Stimulated activated CD8-positive, alpha-beta memory T cell treated with anti-CD3 and anti-CD28 coated beads, Interleukin-4, amount 100 ng/mL, for 24 hours (primary cell): ENCODE data around the gene BTBD16.

Source experiments
- DNase-seq: peaks from one replicate; pipeline ENCODE4 v3.0.0-alpha.2; 2020; ENCODE audit warnings: low read depth

BTBD16 gene

GRCh38 chr10:122248356-122249302, 22.5 kb upstream of the BTBD16 start:
- no peak for DNase-seq

GRCh38 chr10:122249303-122249850, 21.7 kb upstream of the BTBD16 start:
- no peak for DNase-seq

GRCh38 chr10:122249991-122250750, 20.9 kb upstream of the BTBD16 start:
- DNase-seq, result no peak

GRCh38 chr10:122251459-122252255, 19.4 kb upstream of the BTBD16 start:
- DNase-seq, result no peak

GRCh38 chr10:122252805-122253204, 18.3 kb upstream of the BTBD16 start:
- DNase-seq, result no peak

- no peak for DNase-seq
Measured at GRCh38 chr10:122253605-122254004, 17.5 kb upstream of the BTBD16 start.

- no peak for DNase-seq
Measured at GRCh38 chr10:122254831-122255230, 16.3 kb upstream of the BTBD16 start.

- no peak for DNase-seq
Measured at GRCh38 chr10:122255509-122256301, 15.4 kb upstream of the BTBD16 start.

GRCh38 chr10:122257041-122257440, 14.1 kb upstream of the BTBD16 start:
- no peak for DNase-seq

GRCh38 chr10:122258136-122259074, 12.7 kb upstream of the BTBD16 start:
- no peak for DNase-seq

- DNase-seq, result no peak
Measured at GRCh38 chr10:122259075-122259466, 12.0 kb upstream of the BTBD16 start.

GRCh38 chr10:122261584-122261983, 9.5 kb upstream of the BTBD16 start:
- DNase-seq, result no peak

- no peak for DNase-seq
Measured at GRCh38 chr10:122263971-122264370, 7.1 kb upstream of the BTBD16 start.

- no peak for DNase-seq
Measured at GRCh38 chr10:122264436-122264835, 6.7 kb upstream of the BTBD16 start.

GRCh38 chr10:122264931-122265330, 6.2 kb upstream of the BTBD16 start:
- no peak for DNase-seq

- no peak for DNase-seq
Measured at GRCh38 chr10:122265896-122266295, 5.2 kb upstream of the BTBD16 start.

- peak; percentile 28 for DNase-seq
Measured at GRCh38 chr10:122267849-122268737, 3.0 kb upstream of the BTBD16 start.

GRCh38 chr10:122269059-122269687, 1.9 kb upstream of the BTBD16 start:
- no peak for DNase-seq
